PFSK-1 (cell line): ENCODE results near the gene SOX5.

Source experiments
- POLR2AphosphoS5 ChIP-seq: IDR thresholded peaks from 2 replicates; pipeline ENCODE4 v1.6.1; 2012; ENCODE audit warnings: low read depth, mild to moderate bottlenecking, control low read depth, low read length, moderate library complexity
- REST ChIP-seq, 2 experiments: IDR thresholded peaks; 2 replicates each; pipeline versions ENCODE4 v1.6.1 to v1.8.0; 2011 to 2012; ENCODE audit warnings: low read depth in 2 of 2, low read length in 2 of 2, control low read depth in 1 of 2, inconsistent platforms in 1 of 2, mild to moderate bottlenecking in 1 of 2, moderate library complexity in 1 of 2; ENCODE audit not compliant: insufficient read depth in 1 of 2
- SIN3A ChIP-seq: IDR thresholded peaks from 2 replicates; pipeline ENCODE4 v1.6.1; 2012; ENCODE audit warnings: mild to moderate bottlenecking, low read length, moderate library complexity, borderline replicate concordance; ENCODE audit not compliant: insufficient read depth
- TAF1 ChIP-seq: IDR thresholded peaks from 2 replicates; pipeline ENCODE4 v1.6.1; 2012; ENCODE audit warnings: low read length, control low read depth, borderline replicate concordance; ENCODE audit not compliant: insufficient read depth

GRCh38 chr12:23929906-23930305 lies 19.6 kb downstream of the SOX5 start:
- TF ChIP-seq TAF1 (no peak), POLR2AphosphoS5 (no peak), SIN3A (no peak), REST (IDR thresholded peaks at IDR 0.05; ENCODE audit: insufficient read depth in 1 of 2, low read depth in 2 of 2, low read length in 2 of 2) (no peak)
